DOHH2 (cell line): Measurements from ENCODE around the gene RAN.

Experiments
- H3F3A ChIP-seq: fragments of 200-600 bp; sonication (generic), shearing (Covaris generic); 2 replicates; pipeline ENCODE4 v1.6.0; 2016; ENCODE audit warnings: antibody characterized with exemption, mild to moderate bottlenecking; ENCODE audit not compliant: control insufficient read depth, insufficient read depth
- H3K27ac ChIP-seq: fragments of 200-600 bp; sonication (generic); 2 replicates; pipeline ENCODE4 v1.5.1; 2014; ENCODE audit warnings: low read depth, mild to moderate bottlenecking, low read length, moderate library complexity
- H3K27me3 ChIP-seq: fragments of 200-600 bp; sonication (generic); 2 replicates; pipeline ENCODE4 v1.6.1; 2014; ENCODE audit warnings: mild to moderate bottlenecking, low read length, mixed read lengths; ENCODE audit not compliant: control insufficient read depth
- H3K36me3 ChIP-seq: fragments of 200-600 bp; sonication (generic); 2 replicates; pipeline ENCODE4 v1.6.1; 2014; ENCODE audit warnings: mild to moderate bottlenecking, low read length, moderate library complexity, mixed read lengths; ENCODE audit not compliant: control insufficient read depth
- H3K4me1 ChIP-seq: fragments of 200-600 bp; sonication (generic); 2 replicates; pipeline ENCODE4 v1.6.1; 2014; ENCODE audit warnings: mild to moderate bottlenecking, low read length, mixed read lengths; ENCODE audit not compliant: control insufficient read depth
- H3K4me2 ChIP-seq: fragments of 200-600 bp; sonication (generic); 2 replicates; pipeline ENCODE4 v1.6.0; 2014; ENCODE audit warnings: mild to moderate bottlenecking, low read length, moderate library complexity
- H3K4me3 ChIP-seq: fragments of 200-600 bp; sonication (generic); 2 replicates; pipeline ENCODE4 v1.5.1; 2014; ENCODE audit warnings: mild to moderate bottlenecking, low read length, mixed read lengths
- H3K79me2 ChIP-seq: fragments of 200-600 bp; sonication (generic); 2 replicates; pipeline ENCODE4 v1.6.1; 2014; ENCODE audit warnings: mild to moderate bottlenecking, low read length, mixed read lengths; ENCODE audit not compliant: control insufficient read depth
- H3K9me2 ChIP-seq: fragments of 200-600 bp; sonication (generic); replicated peaks from 2 replicates; pipeline ENCODE4 v1.6.1; 2014; ENCODE audit warnings: mild to moderate bottlenecking, low read length, mixed read lengths; ENCODE audit not compliant: control insufficient read depth
- H3K9me3 ChIP-seq: fragments of 200-600 bp; sonication (generic); 2 replicates; pipeline ENCODE4 v1.6.1; 2014; ENCODE audit warnings: antibody characterized with exemption, low read length, mixed read lengths; ENCODE audit not compliant: control insufficient read depth, insufficient read depth
- H4K20me1 ChIP-seq: fragments of 200-600 bp; sonication (generic); 2 replicates; pipeline ENCODE4 v1.6.0; 2014; ENCODE audit warnings: low read depth, mild to moderate bottlenecking, antibody characterized with exemption, low read length, moderate library complexity; ENCODE audit not compliant: control insufficient read depth, insufficient read depth
- EZH2phosphoT487 ChIP-seq: fragments of 200-600 bp; sonication (generic); IDR thresholded peaks from 2 replicates; pipeline ENCODE4 v1.6.1; 2017; ENCODE audit warnings: borderline replicate concordance, mild to moderate bottlenecking, antibody characterized with exemption, low read length, moderate library complexity, mixed read lengths
- TF ChIP-seq, protein P1 (sequence below): fragments of 200-600 bp; sonication (generic); IDR thresholded peaks from one replicate; pipeline ENCODE4 v1.5.1; 2014; ENCODE audit warnings: antibody characterized with exemption, mild to moderate bottlenecking, low read depth, low read length; ENCODE audit not compliant: poor library complexity, severe bottlenecking

RAN gene

DNA sequence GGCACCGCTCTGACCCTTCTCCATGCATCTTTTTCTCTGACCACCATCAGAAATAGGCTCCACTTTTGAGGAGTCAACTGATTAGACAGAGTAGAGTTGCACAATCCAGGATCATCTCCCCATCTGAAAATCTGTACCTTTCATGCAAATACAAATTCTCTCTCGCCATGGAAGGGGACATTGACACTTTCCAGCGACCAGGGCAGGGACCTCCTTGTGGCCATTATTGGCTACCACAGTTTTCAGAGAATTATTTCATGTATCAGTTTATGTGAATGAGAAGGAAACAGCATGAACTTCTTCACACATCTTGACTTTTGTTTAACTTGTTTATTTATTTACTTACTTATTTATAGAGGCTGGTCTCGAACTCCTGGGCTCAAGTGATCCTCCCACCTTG lies 13.8 kb upstream of the RAN start:
- TF ChIP-seq, protein P1, sequence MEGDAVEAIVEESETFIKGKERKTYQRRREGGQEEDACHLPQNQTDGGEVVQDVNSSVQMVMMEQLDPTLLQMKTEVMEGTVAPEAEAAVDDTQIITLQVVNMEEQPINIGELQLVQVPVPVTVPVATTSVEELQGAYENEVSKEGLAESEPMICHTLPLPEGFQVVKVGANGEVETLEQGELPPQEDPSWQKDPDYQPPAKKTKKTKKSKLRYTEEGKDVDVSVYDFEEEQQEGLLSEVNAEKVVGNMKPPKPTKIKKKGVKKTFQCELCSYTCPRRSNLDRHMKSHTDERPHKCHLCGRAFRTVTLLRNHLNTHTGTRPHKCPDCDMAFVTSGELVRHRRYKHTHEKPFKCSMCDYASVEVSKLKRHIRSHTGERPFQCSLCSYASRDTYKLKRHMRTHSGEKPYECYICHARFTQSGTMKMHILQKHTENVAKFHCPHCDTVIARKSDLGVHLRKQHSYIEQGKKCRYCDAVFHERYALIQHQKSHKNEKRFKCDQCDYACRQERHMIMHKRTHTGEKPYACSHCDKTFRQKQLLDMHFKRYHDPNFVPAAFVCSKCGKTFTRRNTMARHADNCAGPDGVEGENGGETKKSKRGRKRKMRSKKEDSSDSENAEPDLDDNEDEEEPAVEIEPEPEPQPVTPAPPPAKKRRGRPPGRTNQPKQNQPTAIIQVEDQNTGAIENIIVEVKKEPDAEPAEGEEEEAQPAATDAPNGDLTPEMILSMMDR: no peak
- TF ChIP-seq EZH2phosphoT487: no peak
- no peak overlapping the region for H3K4me3 ChIP-seq
- no peaks in the 10 kb centered on the region for H3K9me2 ChIP-seq
- no peaks in the 10 kb centered on the region for H4K20me1 ChIP-seq
- H3K79me2 ChIP-seq: no peaks in the 10 kb centered on the region
- H3F3A ChIP-seq: no peaks in the 10 kb centered on the region
- 0 out of 2 replicates have a peak, but pooled peaks cover 3% of the 10 kb centered on the region for H3K27me3 ChIP-seq
- no peak overlapping the region for H3K27ac ChIP-seq
- H3K36me3 ChIP-seq: no peaks in the 10 kb centered on the region
- no peaks in the 10 kb centered on the region for H3K9me3 ChIP-seq
- H3K4me2 ChIP-seq: no peak overlapping the region
- H3K4me1 ChIP-seq: no peaks in the 10 kb centered on the region

DNA sequence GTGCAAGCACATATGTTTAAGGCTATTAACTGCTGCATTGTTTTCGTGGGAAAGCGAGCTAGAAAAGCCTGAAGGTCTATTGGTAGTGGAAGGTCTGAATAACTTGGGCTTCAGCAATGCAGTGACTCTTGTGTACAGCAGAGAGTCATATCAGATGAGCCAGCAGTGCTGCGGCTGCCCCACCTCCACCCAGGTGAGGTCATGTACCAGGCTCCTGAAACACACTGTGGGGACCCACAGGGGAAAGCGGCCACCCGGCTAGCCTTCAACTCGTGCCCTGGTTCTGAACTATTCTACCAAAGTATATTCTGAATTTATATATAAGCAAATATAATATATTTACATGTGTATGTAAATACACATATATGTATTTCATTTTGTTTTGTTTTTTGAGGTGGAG lies 12.7 kb upstream of the RAN start:
- H3K27me3 ChIP-seq: 0 out of 2 replicates have a peak, but pooled peaks cover 3% of the 10 kb centered on the region

DNA sequence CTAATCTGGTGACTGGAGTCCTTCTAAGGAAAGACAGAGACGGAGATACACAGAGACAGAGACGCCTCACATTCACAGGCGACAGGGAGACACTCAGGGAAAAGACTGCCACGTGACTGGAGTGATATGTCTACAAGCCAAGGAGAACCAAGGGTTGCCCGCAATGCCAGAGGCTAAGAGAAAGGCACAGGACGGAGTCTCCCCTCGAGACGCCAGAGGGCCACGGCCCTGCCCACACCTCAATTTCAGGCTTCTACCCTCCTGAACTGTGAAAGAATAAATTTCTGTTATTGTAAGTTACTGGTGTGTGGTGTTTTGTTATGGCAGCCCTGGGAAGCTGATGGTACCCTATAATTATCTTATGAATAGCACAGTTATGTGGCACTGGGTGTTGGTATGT lies 11.6 kb upstream of the RAN start:
- no peak overlapping the region for H3K27ac ChIP-seq
- no peaks in the 10 kb centered on the region for H3K9me3 ChIP-seq
- H4K20me1 ChIP-seq: no peaks in the 10 kb centered on the region
- no peaks in the 10 kb centered on the region for H3K9me2 ChIP-seq
- no peaks in the 10 kb centered on the region for H3K27me3 ChIP-seq
- no peaks in the 10 kb centered on the region for H3F3A ChIP-seq
- no peaks in the 10 kb centered on the region for H3K36me3 ChIP-seq
- TF ChIP-seq, protein P1: no peak
- TF ChIP-seq EZH2phosphoT487: no peak
- H3K79me2 ChIP-seq: no peaks in the 10 kb centered on the region
- H3K4me1 ChIP-seq: no peaks in the 10 kb centered on the region
- no peak overlapping the region for H3K4me3 ChIP-seq
- H3K4me2 ChIP-seq: no peak overlapping the region

More for the DNA sequence above, 12.7 kb upstream of the RAN start:
- H3K4me2 ChIP-seq: no peak overlapping the region
- H3K9me2 ChIP-seq: no peaks in the 10 kb centered on the region
- no peak overlapping the region for H3K4me3 ChIP-seq
- H3F3A ChIP-seq: no peaks in the 10 kb centered on the region
- H3K9me3 ChIP-seq: no peaks in the 10 kb centered on the region
- no peak for TF ChIP-seq EZH2phosphoT487
- TF ChIP-seq, protein P1: no peak
- no peaks in the 10 kb centered on the region for H3K79me2 ChIP-seq
- H3K27ac ChIP-seq: no peak overlapping the region
- no peaks in the 10 kb centered on the region for H4K20me1 ChIP-seq
- H3K36me3 ChIP-seq: no peaks in the 10 kb centered on the region
- H3K4me1 ChIP-seq: no peaks in the 10 kb centered on the region
